ENCODE data around the gene HPD. TPM values are rescaled to one million over a fixed set of nuclear protein-coding genes. Genes with fewer than 3 reads are reported as not detected.
A peak's percentile ranks its signal among the peaks of the same experiment; 100 is the strongest.
"Not testable (repeated sequence)": the region's sequence is repeated elsewhere in the genome, so short reads cannot be mapped to it uniquely, and the experiment has no call there.

Gene HPD
- total RNA-seq, 1 donor from 2014 or later, result 1.3 TPM

DNA sequence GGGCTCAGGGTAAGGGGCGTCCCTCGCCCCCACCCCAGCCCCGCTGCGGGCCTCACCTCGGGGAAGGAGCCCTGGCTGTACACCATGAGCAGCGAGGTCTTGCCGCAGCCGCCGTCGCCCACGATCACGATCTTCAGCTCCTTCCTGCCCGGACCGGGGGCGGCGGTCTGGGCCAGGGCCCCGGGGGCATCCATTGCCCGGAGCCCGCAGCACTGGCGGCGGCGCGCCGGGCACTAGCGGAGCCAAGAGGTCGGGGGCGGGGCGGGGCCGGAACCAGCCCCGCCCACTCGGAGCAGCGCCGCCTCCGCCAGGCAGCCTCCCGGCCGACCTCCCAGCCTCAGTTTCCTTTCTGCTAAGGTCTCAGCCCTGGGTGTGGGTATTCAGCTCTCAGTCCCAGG, 65.2 kb downstream of the HPD start, which contains the start of gene RHOF:
Gene RHOF, minus strand, starts transcription at position 249 of the 398 bp plus-strand sequence. Its CDS starts 55 bp downstream, at position 194.
- DNase-seq (ENCODE audit: low spot score), result no peak
- intact Hi-C loops (cut with DNase I), result loop anchor here (10.0 kb wide), 1 partner anchor 231 kb away; the partner anchor contains the start of gene BCL7A

- intact Hi-C loops (cut with DNase I), result loop anchor here (10.0 kb wide), 1 partner anchor 232 kb away; the partner anchor contains the start of gene BCL7A
- no peak for DNase-seq (ENCODE audit: low spot score)
These were observed 65.8 kb downstream of the HPD start for GRCh38 chr12:121792607-121793439.

GRCh38 chr12:121791671-121792551, 66.7 kb downstream of the HPD start:
- DNase-seq (ENCODE audit: low spot score), result no peak
- intact Hi-C loops (cut with DNase I), result loop anchor here (10.0 kb wide), 1 partner anchor 233 kb away; the partner anchor contains the start of gene BCL7A

DNA sequence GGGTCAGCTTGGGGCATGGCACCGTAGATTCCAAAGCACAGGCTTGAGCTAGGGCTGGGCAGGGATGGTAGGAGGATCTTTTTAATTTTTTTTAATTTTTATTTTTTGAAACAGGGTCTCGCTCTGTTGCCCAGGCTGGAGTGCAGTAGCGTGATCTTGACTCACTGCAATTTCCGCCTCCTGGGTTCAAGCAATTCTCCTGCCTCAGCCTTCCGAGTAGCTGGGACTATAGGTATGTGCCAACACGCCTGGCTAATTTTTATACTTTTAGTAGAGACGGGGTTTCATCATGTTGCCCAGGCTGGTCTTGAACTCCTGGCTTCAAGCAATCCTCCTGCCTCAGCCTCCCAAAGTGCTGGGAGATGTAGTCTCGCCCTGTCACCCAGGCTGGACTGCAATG, 67.9 kb downstream of the HPD start:
- DNase-seq (ENCODE audit: low spot score), result not testable (repeated sequence)

DNA sequence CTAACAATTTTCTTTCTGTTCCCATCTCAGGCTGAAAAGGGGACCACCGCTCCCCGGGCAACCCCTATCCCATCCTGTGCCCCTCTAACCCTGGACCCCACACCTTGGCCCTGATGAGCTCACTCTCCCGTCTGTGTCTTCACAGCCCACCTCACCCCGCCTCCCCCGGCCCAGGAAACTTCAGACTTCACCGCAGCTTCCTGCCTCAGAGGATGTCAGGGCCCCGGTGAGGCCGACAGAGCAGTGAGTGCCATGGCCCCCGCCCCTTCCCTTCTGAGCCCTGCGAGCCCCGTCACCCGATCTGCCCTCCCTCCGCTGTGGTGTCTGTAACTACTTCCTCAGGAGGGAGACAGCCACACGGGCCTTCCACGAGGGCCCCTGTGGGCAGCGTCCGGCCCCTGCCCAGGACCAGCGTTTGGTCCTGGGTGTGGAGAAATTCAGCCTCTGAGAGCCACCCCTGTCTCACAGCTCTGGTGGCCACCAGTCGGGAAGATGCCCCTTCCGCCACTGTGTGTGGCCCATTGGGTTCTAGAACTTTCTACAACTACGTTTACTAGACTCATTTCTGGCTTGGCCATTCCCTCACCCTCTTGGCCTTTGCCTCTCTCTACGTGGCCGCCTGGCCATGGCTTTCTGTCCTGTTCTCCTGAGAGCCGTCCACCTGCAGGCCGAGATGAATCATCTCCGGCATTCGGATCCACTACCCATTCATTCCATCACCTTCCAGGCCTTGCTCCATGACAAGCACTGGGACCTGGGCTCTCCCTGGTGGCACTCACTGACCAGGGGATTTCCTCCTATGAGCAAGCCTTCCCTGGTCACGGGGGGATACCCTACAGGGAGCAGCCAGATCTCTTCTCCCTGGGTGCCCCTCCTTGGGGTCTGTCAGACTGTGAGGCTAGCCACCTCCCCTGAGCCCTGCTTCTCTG, 68.6 kb downstream of the HPD start:
- intact Hi-C loops (cut with DNase I), result loop anchor here (10.0 kb wide), 1 partner anchor 235 kb away; the partner anchor contains the start of gene BCL7A
- peak; percentile 93 for DNase-seq (ENCODE audit: low spot score)

More for the DNA sequence above, 67.9 kb downstream of the HPD start:
- intact Hi-C loops (cut with DNase I), result loop anchor here (10.0 kb wide), 1 partner anchor 234 kb away; the partner anchor contains the start of gene BCL7A

Other genes with a start within 250 kb of the HPD start
- gene ORAI1, start 232.3 kb downstream of the HPD start, total RNA-seq, result 8.0 TPM
- gene MORN3, start 189.2 kb downstream of the HPD start, total RNA-seq, result 0.08 TPM
- 6.2 TPM for gene TMEM120B, start 146.1 kb downstream of the HPD start, total RNA-seq
- 20.9 TPM for gene RHOF, start 65.2 kb downstream of the HPD start, total RNA-seq
- 13.0 TPM for gene SETD1B, start 54.9 kb downstream of the HPD start, total RNA-seq
- 31.2 TPM for gene PSMD9, start 29.9 kb upstream of the HPD start, total RNA-seq
- 3.8 TPM for gene CFAP251, start 59.7 kb upstream of the HPD start, total RNA-seq
- 18.2 TPM for gene BCL7A, start 163.0 kb upstream of the HPD start, total RNA-seq
- 24.7 TPM for gene MLXIP, start 219.9 kb upstream of the HPD start, total RNA-seq

Measured in cardiac septum (tissue), 1 donor.